Activated CD8-positive, alpha-beta memory T cell treated with anti-CD3 and anti-CD28 coated beads, Interleukin-2, amount 50 U/mL, for 1 hour (primary cell): ENCODE results near the gene DGKQ.
"Not testable (repeated sequence)": the region's sequence is repeated elsewhere in the genome, so short reads cannot be mapped to it uniquely, and the experiment has no call there.

Experiments used
- DNase-seq: peaks from one replicate; pipeline ENCODE4 v3.0.0-alpha.2; 2020; ENCODE audit errors: extremely low read depth

The DGKQ gene

GRCh38 chr4:925771-926500 lies 47.4 kb downstream of the DGKQ start:
- DNase-seq: no peak

- no peak for DNase-seq
Observed at GRCh38 chr4:925171-925570, 48.2 kb downstream of the DGKQ start.

- DNase-seq: no peak
Observed at GRCh38 chr4:924107-925096, 49.0 kb downstream of the DGKQ start.

GRCh38 chr4:921830-922331 lies 51.5 kb downstream of the DGKQ start:
- DNase-seq: no peak

- not testable (repeated sequence) for DNase-seq
Observed at GRCh38 chr4:919004-919680, 54.2 kb downstream of the DGKQ start.

GRCh38 chr4:918591-918990 lies 54.8 kb downstream of the DGKQ start:
- not testable (repeated sequence) for DNase-seq

GRCh38 chr4:917992-918391 lies 55.4 kb downstream of the DGKQ start:
- no peak for DNase-seq

GRCh38 chr4:917466-917865 lies 55.9 kb downstream of the DGKQ start:
- DNase-seq: no peak

- DNase-seq: no peak
Observed at GRCh38 chr4:915595-915994, 57.8 kb downstream of the DGKQ start.

- no peak for DNase-seq
Observed at GRCh38 chr4:915041-915474, 58.3 kb downstream of the DGKQ start.

GRCh38 chr4:914531-914930 lies 58.8 kb downstream of the DGKQ start:
- no peak for DNase-seq

- no peak for DNase-seq
Observed at GRCh38 chr4:913280-913618, 60.1 kb downstream of the DGKQ start.

- DNase-seq: no peak
Observed at GRCh38 chr4:912548-913279, 60.7 kb downstream of the DGKQ start.

- no peak for DNase-seq
Observed at GRCh38 chr4:911871-912490, 61.4 kb downstream of the DGKQ start.

GRCh38 chr4:911221-911751 lies 62.1 kb downstream of the DGKQ start:
- no peak for DNase-seq

GRCh38 chr4:910366-911091 lies 62.8 kb downstream of the DGKQ start:
- no peak for DNase-seq

GRCh38 chr4:909821-910220 lies 63.5 kb downstream of the DGKQ start:
- DNase-seq: no peak

GRCh38 chr4:909131-909571 lies 64.2 kb downstream of the DGKQ start:
- no peak for DNase-seq
